ENCODE results near the gene VWC2L. TPM values are rescaled to one million over a fixed set of nuclear protein-coding genes. Genes with fewer than 3 reads are reported as not detected.

The VWC2L gene
- total and polyA plus RNA-seq, 12 donors, result not detected

GRCh38 chr2:214591366-214591765, 180.5 kb downstream of the VWC2L start:
- Histone ChIP-seq H3K36me3 (no peaks in the 10 kb centered on the region), H3K4me3 (no peak overlapping the region), H3K27me3 (no peaks in the 10 kb centered on the region), H3K9me3 (no peaks in the 10 kb centered on the region), H3K4me1 (no peaks in the 10 kb centered on the region), H3K27ac (no peak overlapping the region)
- intact Hi-C loops (cut with DNase I), result no loop called here
- TF ChIP-seq CTCF (IDR thresholded peaks at IDR 0.05), result peak in 4 of 9 donors; percentile 12 to 32 (median 24)
- DNase-seq (no peak), ATAC-seq (no peak)
- WGBS, 2 donors, result 62 to 73% methylated on average over 1 of the region's 1 CpG

GRCh38 chr2:214592011-214592410, 181.2 kb downstream of the VWC2L start:
- Histone ChIP-seq H3K4me3 (no peak overlapping the region), H3K9me3 (no peaks in the 10 kb centered on the region), H3K4me1 (no peaks in the 10 kb centered on the region), H3K36me3 (no peaks in the 10 kb centered on the region), H3K27ac (no peak overlapping the region), H3K27me3 (no peaks in the 10 kb centered on the region)
- no peak for TF ChIP-seq CTCF (IDR thresholded peaks at IDR 0.05)
- no peak for DNase-seq
- no peak for ATAC-seq
- 37 to 39% methylated on average over 4 of the region's 4 CpGs for WGBS, 2 donors
- intact Hi-C loops (cut with DNase I), result no loop called here

- Histone ChIP-seq H3K4me1 (no peaks in the 10 kb centered on the region), H3K4me3 (no peak overlapping the region), H3K36me3 (no peaks in the 10 kb centered on the region), H3K9me3 (no peaks in the 10 kb centered on the region), H3K27me3 (no peaks in the 10 kb centered on the region), H3K27ac (no peak overlapping the region)
- WGBS, 2 donors, result 10 to 12% methylated on average over 1 of the region's 1 CpG
- no peak for ATAC-seq
- no peak for TF ChIP-seq CTCF (IDR thresholded peaks at IDR 0.05)
- no peak for DNase-seq
- intact Hi-C loops (cut with DNase I), result no loop called here
These were observed 182.9 kb downstream of the VWC2L start for GRCh38 chr2:214593727-214594126.

GRCh38 chr2:214601852-214602633, 191.2 kb downstream of the VWC2L start:
- DNase-seq, result no peak
- no peaks in the 10 kb centered on the region for H3K36me3 ChIP-seq
- no peak overlapping the region for H3K27ac ChIP-seq
- 78 to 81% methylated on average over 2 of the region's 2 CpGs for WGBS, 2 donors
- no peaks in the 10 kb centered on the region for H3K9me3 ChIP-seq
- intact Hi-C loops (cut with DNase I), result no loop called here
- H3K4me1 ChIP-seq, result no peaks in the 10 kb centered on the region
- no peak for ATAC-seq
- TF ChIP-seq CTCF (IDR thresholded peaks at IDR 0.05), result no peak
- H3K4me3 ChIP-seq, result no peak overlapping the region
- H3K27me3 ChIP-seq, result no peaks in the 10 kb centered on the region
